IMR-90 (cell line): ENCODE measurements around the gene ETV6. TPM values are rescaled to one million over a fixed set of nuclear protein-coding genes. Genes with fewer than 3 reads are reported as not detected.

ENCODE experiments used
- ATAC-seq: fragments of 200-7000 bp; cut with Tn5 transposase; 2 replicates; pipeline ENCODE4 v1.9.1; 2020; ENCODE audit warnings: low read depth, mild to moderate bottlenecking, moderate library complexity
- BruUV-seq: library from RNA; stranded (reverse); fragments of 400-500 nt; replicated peaks from 2 replicates; lab custom pipeline; 2021; lab: Mats Ljungman, UMichigan
- CTCF ChIA-PET: fragments of 300-600 bp; formaldehyde crosslinking; extraction: SDS; loops from one replicate; lab custom pipeline; 2021; ENCODE audit warnings: antibody characterized with exemption; lab: Yijun Ruan, JAX
- POLR2A ChIA-PET: fragments of 300-600 bp; sonication (Branson Sonifier 250); formaldehyde crosslinking; loops from one replicate; lab custom pipeline; 2022; ENCODE audit warnings: antibody characterized with exemption; ENCODE audit not compliant: unreplicated experiment; lab: Charles Lee
- DNase-seq: peaks from one replicate; pipeline ENCODE4 v3.0.0; 2013
- H2AFZ ChIP-seq: replicated peaks from 2 replicates; pipeline ENCODE3; 2013; ENCODE audit warnings: low read length, mild to moderate bottlenecking; ENCODE audit not compliant: poor library complexity
- H2AK5ac ChIP-seq: 2 replicates; pipeline ENCODE4 v1.6.1; 2013; ENCODE audit warnings: low read depth, low read length, inconsistent platforms
- H2AK9ac ChIP-seq: replicated peaks from 2 replicates; pipeline ENCODE3; 2013; ENCODE audit warnings: mild to moderate bottlenecking, low read depth, low read length, moderate library complexity; ENCODE audit not compliant: poor library complexity
- H2BK120ac ChIP-seq: 2 replicates; pipeline ENCODE4 v1.6.1; 2013; ENCODE audit warnings: low read depth, low read length, inconsistent platforms
- H2BK15ac ChIP-seq: 3 replicates; pipeline ENCODE4 v1.6.1; 2013; ENCODE audit warnings: low read depth, low read length, inconsistent platforms
- H2BK20ac ChIP-seq: 2 replicates; pipeline ENCODE4 v1.6.1; 2013; ENCODE audit warnings: low read depth, mild to moderate bottlenecking, inconsistent platforms, low read length, moderate library complexity
- H2BK5ac ChIP-seq: 2 replicates; pipeline ENCODE4 v1.6.1; 2013; ENCODE audit warnings: mild to moderate bottlenecking, low read depth, low read length, inconsistent platforms; ENCODE audit not compliant: poor library complexity, severe bottlenecking
- H3K14ac ChIP-seq: replicated peaks from 2 replicates; pipeline ENCODE4 v1.6.1; 2013; ENCODE audit warnings: low read depth, low read length, inconsistent platforms
- H3K18ac ChIP-seq: 2 replicates; pipeline ENCODE4 v1.6.1; 2013; ENCODE audit warnings: low read depth, low read length, control low read depth
- H3K23ac ChIP-seq: 2 replicates; pipeline ENCODE4 v1.6.1; 2013; ENCODE audit warnings: low read depth, low read length, inconsistent platforms
- H3K27ac ChIP-seq: 2 replicates; pipeline ENCODE4 v1.5.1; 2013; ENCODE audit warnings: mild to moderate bottlenecking, control low read depth, low read length; ENCODE audit not compliant: insufficient read depth
- H3K27me3 ChIP-seq: 2 replicates; pipeline ENCODE4 v1.6.1; 2013; ENCODE audit warnings: low read length; ENCODE audit not compliant: control insufficient read depth, insufficient read depth
- H3K36me3 ChIP-seq: 2 replicates; pipeline ENCODE4 v1.6.1; 2013; ENCODE audit warnings: low read length, mixed read lengths; ENCODE audit not compliant: control insufficient read depth, insufficient read depth
- H3K4ac ChIP-seq: 2 replicates; pipeline ENCODE4 v1.6.1; 2013; ENCODE audit warnings: low read depth, low read length, inconsistent platforms
- H3K4me1 ChIP-seq: 2 replicates; pipeline ENCODE4 v1.6.1; 2013; ENCODE audit warnings: low read length, mixed read lengths; ENCODE audit not compliant: control insufficient read depth, insufficient read depth
- H3K4me2 ChIP-seq: 2 replicates; pipeline ENCODE4 v1.6.1; 2013; ENCODE audit warnings: low read depth, mild to moderate bottlenecking, control low read depth, low read length, moderate library complexity
- H3K4me3 ChIP-seq: 2 replicates; pipeline ENCODE4 v1.5.1; 2013; ENCODE audit warnings: low read depth, mild to moderate bottlenecking, control low read depth, low read length, moderate library complexity; ENCODE audit not compliant: insufficient read depth
- H3K56ac ChIP-seq: 2 replicates; pipeline ENCODE4 v1.6.1; 2013; ENCODE audit warnings: low read length, inconsistent platforms; ENCODE audit not compliant: insufficient read depth; ENCODE audit errors: extremely low read depth
- H3K79me1 ChIP-seq, 2 experiments: 2 replicates each; pipeline ENCODE4 v1.6.1; 2013; ENCODE audit warnings: low read length in 2 of 2, inconsistent platforms in 1 of 2, low read depth in 1 of 2
- H3K9ac ChIP-seq: 2 replicates; pipeline ENCODE4 v1.6.1; 2013; ENCODE audit warnings: low read depth, low read length, control low read depth
- H3K9me1 ChIP-seq: 2 replicates; pipeline ENCODE4 v1.6.1; 2013; ENCODE audit warnings: low read length, inconsistent platforms; ENCODE audit not compliant: insufficient read depth
- H3K9me3 ChIP-seq: 2 replicates; pipeline ENCODE4 v1.6.1; 2013; ENCODE audit warnings: low read length; ENCODE audit not compliant: control insufficient read depth, insufficient read depth
- H4K20me1 ChIP-seq: 2 replicates; pipeline ENCODE4 v1.6.1; 2013; ENCODE audit warnings: low read length, inconsistent platforms; ENCODE audit not compliant: insufficient read depth
- H4K5ac ChIP-seq: 2 replicates; pipeline ENCODE4 v1.6.1; 2013; ENCODE audit warnings: mild to moderate bottlenecking, low read depth, low read length, control low read depth
- H4K8ac ChIP-seq, 2 experiments: 2 replicates each; pipeline ENCODE4 v1.6.1; 2013; ENCODE audit warnings: low read depth in 2 of 2, low read length in 2 of 2, control low read depth in 1 of 2, inconsistent platforms in 1 of 2
- H4K91ac ChIP-seq: 2 replicates; pipeline ENCODE4 v1.6.1; 2013; ENCODE audit warnings: low read depth, low read length, inconsistent platforms; ENCODE audit not compliant: insufficient read depth
- CHD1 ChIP-seq: IDR thresholded peaks from 2 replicates; pipeline ENCODE4 v1.6.1; 2012; ENCODE audit warnings: low read depth, low read length, improper control_type of control experiment
- FOS ChIP-seq: fragments of 150-350 bp; IDR thresholded peaks from 2 replicates; pipeline ENCODE4 v1.6.1; 2016; ENCODE audit warnings: low read depth, low read length
- MAFK ChIP-seq: IDR thresholded peaks from 2 replicates; pipeline ENCODE4 v1.6.1; 2012; ENCODE audit warnings: low read depth, low read length, improper control_type of control experiment
- MXI1 ChIP-seq: IDR thresholded peaks from 2 replicates; pipeline ENCODE4 v1.6.1; 2012; ENCODE audit warnings: low read depth, mild to moderate bottlenecking, low read length, moderate library complexity, borderline replicate concordance
- RAD21 ChIP-seq: IDR thresholded peaks from 2 replicates; pipeline ENCODE4 v1.6.1; 2012; ENCODE audit warnings: low read length, improper control_type of control experiment
- RCOR1 ChIP-seq: IDR thresholded peaks from 2 replicates; pipeline ENCODE4 v1.6.1; 2012; ENCODE audit warnings: mild to moderate bottlenecking, low read length, improper control_type of control experiment; ENCODE audit not compliant: insufficient replicate concordance
- WGBS, 2 experiments: methylation state at CpG; one replicate each; pipeline versions ENCODE4 v1.1.5 to v1.1.7; 2013; ENCODE audit warnings: missing lambda C conversion rate in 2 of 2; ENCODE audit not compliant: insufficient read length in 1 of 2; ENCODE audit errors: extremely low coverage in 2 of 2; 5-methylcytosine and 5-hydroxymethylcytosine counted together
- dilution Hi-C: fragments of 300-500 bp; cut with HindIII; formaldehyde crosslinking; loops from one replicate; pipeline ENCODE4 v1.14.3; 2018; ENCODE audit warnings: low sequenced_read_pairs; ENCODE audit not compliant: unreplicated experiment
- in situ Hi-C: fragments of 300-500 bp; cut with MboI; formaldehyde crosslinking; loops from 3 replicates; pipeline ENCODE4 v1.14.3; 2019; ENCODE audit warnings: low sequenced_read_pairs, inconsistent platforms, mixed read lengths
- intact Hi-C: fragments of 100-400 bp; cut with micrococcal nuclease; formaldehyde crosslinking; loops from 2 replicates; pipeline ENCODE4 v1.10.0; 2022
- polyA plus RNA-seq, 3 experiments: library from polyadenylated mRNA; depleted of rRNA; stranded (reverse); fragments of >200 nt; gene quantifications; 2 replicates each; pipeline ENCODE4 v1.2.3, GENCODE V29; 2012; ENCODE audit warnings: low replicate concordance in 1 of 3
- total RNA-seq: library from RNA; depleted of rRNA; stranded (reverse); fragments of >200 nt; gene quantifications from 2 replicates; pipeline ENCODE4 v1.2.3, GENCODE V29; 2012

Gene ETV6
- total and polyA plus RNA-seq, 2 of the 4 experiments (the other 2 are of a cell fraction): 8.4 to 9.9 TPM

DNA sequence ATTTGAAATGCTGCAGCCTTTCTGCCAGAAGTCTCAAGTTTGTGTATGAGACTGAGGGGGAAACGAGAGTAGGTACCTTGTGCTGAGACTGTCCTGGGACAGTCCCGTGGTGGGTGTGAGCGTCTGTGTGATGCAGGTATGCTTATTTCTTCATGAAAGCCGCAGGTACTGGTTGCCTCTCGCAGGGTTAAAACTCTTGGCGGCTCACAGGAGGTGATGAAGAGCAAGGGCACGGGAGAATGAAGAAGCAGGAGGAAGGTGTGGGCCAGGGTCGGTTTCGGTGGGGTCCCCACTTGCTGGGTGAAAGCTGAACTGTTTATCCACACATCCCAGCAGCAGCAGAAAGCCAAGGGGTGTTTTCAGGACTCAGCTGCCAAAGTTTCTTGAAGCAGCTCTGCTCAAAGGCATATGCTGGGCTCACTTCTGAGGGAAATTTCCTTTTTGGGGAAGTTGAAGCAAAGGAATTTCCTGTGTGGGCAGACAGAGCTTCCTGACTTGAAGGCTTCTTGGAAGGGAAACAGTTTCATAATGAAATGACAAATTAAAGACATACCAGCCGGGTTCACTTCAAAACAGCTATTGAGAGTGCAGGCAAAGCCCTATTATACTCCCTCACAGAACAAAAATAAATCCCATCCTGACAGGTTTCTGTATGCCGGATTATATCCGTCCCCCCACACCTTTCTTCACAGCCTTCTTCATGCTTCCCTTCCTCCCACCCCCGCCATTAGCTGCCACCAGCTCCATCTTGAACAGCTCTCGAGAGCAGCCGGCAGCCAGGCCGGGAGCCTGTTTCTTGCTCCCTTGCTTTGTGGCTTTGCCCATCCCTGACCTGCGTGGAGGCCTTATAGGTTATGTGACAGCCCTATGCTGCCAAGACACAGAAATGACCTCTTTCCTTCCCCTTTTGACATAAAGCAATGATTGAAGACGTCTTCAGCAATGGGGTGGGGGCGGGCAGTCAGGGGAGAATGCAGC is 116.6 kb downstream of the ETV6 start:
- Histone ChIP-seq H3K27me3 (no peaks in the 10 kb centered on the region), H3K79me1 (peaks cover 45 to 88% of the 10 kb centered on the region in 2 experiments), H3K9me3 (no peaks in the 10 kb centered on the region), H3K23ac (peak overlapping the region; percentile 95), H3K18ac (peak overlapping the region; percentile 96), H4K8ac (peak overlapping the region; percentile 90 to 97), H2BK5ac (peak overlapping the region; percentile 75), H2AK5ac (peak overlapping the region; percentile 93), H2BK20ac (peak overlapping the region; percentile 96), H2BK15ac (peak overlapping the region; percentile 98), H3K56ac (peak overlapping the region; percentile 79), H4K91ac (peak overlapping the region; percentile 96), H2BK120ac (peak overlapping the region; percentile 97), H3K9me1 (peaks cover 21% of the 10 kb centered on the region), H2AK9ac (peak overlapping the region; percentile 66), H3K4me2 (peak overlapping the region; percentile 58; the same call in 1 of the 2 replicates), H3K4ac (peak overlapping the region; percentile 92), H3K36me3 (peaks cover 4% of the 10 kb centered on the region; the same call in 1 of the 2 replicates), H4K20me1 (no peaks in the 10 kb centered on the region), H4K5ac (peak overlapping the region; percentile 98), H3K4me3 (no peak overlapping the region), H2AFZ (peak overlapping the region; percentile 70), H3K9ac (peak overlapping the region; percentile 70), H3K14ac (peak overlapping the region; percentile 93), H3K27ac (peak overlapping the region; percentile 94), H3K4me1 (peaks cover 38% of the 10 kb centered on the region)
- CTCF ChIA-PET: no interaction called here
- no TSS peak for BruUV-seq
- in situ Hi-C loops: no loop called here
- intact Hi-C loops: loop anchor here (2.0 to 10.0 kb wide), 2 partner anchors 113 to 269 kb away; no protein-coding TSS in a partner anchor
- no peak for TF ChIP-seq FOS
- no peak for TF ChIP-seq RCOR1
- TF ChIP-seq MXI1: no peak
- no peak for TF ChIP-seq RAD21
- TF ChIP-seq CHD1: no peak
- no peak for TF ChIP-seq MAFK
- peak; percentile 70 for DNase-seq
- 5% methylated on average over 4 of the region's 19 CpGs; no CpG with 5 or more reads in 1 of the 2 experiments for WGBS, 2 experiments
- dilution Hi-C loops: no loop called here
- ATAC-seq: peak; percentile 57
- POLR2A ChIA-PET: interaction anchor here (0.6 kb wide), 1 partner anchor 26 kb away, joined by 3 read pairs; no protein-coding TSS in a partner anchor
